ENCODE results near the gene KRT80.

KRT80 gene

DNA sequence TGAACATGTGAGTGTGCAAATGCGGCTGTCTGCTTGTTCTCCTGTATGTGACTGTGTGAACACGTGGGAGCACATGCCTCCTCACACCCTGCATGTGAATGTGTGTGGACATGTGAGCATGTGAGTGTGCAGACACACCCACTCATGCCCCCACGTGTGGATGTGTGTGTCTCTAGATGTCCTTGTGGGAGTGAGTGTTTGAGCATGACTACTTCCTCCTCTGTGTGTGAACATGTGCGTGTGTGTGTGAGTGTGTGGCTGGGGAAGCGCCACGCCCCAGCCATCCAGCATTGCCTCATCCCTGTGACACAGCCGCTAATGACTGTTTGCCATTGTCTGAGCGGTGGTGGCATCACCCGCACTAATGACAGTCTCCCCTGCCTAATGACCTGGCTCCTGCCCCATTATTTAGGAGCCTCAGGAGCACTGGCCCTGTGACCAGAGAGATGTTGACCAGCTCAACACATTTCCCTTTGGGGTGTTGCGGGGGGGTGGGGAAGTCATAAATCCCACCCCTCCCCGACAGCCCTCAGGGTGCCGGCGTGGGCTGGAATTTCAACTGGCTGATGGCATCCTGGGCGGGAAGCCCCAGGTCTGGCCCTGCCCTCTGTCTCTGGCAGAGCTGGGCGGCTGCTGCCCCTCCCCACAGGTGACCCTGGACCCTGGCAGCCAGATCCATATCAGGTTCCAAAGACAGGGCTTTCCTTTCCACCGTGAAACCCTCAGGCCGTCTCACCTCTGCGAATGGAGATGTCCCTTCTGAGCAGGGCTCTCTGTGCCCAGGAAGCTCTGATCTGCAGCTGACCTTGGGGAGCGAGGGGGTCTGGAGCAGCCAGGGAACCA, 11.5 kb upstream of the KRT80 start:
- DNase-seq (ENCODE audit: low read depth) = peak; percentile 67
- no peak overlapping the region for H3K4me3 ChIP-seq (ENCODE audit: control insufficient read depth, low read depth, low read length)
- TF ChIP-seq, protein P1, sequence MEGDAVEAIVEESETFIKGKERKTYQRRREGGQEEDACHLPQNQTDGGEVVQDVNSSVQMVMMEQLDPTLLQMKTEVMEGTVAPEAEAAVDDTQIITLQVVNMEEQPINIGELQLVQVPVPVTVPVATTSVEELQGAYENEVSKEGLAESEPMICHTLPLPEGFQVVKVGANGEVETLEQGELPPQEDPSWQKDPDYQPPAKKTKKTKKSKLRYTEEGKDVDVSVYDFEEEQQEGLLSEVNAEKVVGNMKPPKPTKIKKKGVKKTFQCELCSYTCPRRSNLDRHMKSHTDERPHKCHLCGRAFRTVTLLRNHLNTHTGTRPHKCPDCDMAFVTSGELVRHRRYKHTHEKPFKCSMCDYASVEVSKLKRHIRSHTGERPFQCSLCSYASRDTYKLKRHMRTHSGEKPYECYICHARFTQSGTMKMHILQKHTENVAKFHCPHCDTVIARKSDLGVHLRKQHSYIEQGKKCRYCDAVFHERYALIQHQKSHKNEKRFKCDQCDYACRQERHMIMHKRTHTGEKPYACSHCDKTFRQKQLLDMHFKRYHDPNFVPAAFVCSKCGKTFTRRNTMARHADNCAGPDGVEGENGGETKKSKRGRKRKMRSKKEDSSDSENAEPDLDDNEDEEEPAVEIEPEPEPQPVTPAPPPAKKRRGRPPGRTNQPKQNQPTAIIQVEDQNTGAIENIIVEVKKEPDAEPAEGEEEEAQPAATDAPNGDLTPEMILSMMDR (conservative IDR thresholded peaks at IDR 0.05; ENCODE audit: control insufficient read depth, insufficient read depth, low read depth, low read length) = no peak

DNA sequence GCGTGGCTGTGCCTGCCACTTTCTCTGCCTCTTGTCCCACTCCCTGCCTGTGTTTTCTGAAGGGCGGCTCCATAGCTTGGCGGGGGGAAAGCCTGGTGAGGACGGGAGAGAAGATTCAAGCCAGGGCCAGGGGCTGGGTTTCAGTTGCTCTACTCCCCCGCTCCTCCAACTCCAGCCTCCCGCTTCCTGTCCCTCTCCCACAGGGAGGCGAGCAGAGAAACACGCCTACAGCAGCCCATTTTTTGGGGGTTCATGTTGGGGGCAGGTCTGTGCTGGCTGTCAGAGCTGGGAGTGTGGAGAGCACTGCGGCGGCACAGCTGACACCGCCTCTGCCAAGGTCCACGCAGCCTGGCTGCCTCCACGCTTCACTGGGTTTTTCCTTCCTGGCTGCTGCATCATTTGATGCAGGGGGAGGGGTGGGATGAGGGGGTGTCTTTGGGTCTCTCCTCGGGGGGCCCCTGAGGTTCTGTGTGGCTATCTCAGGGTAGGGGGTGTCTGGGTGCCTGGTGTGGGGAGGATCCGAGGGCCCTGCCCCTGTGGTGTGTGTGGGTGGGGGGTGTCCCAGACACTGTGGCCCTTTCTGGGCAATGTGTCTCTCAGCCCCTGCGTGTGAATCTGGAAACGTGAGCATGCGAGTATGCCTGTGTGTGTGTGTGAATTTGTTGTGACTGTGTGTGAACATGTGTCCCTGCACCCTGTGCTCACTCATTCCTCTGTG, 10.7 kb upstream of the KRT80 start:
- TF ChIP-seq, protein P1 (conservative IDR thresholded peaks at IDR 0.05; ENCODE audit: control insufficient read depth, insufficient read depth, low read depth, low read length) = no peak

DNA sequence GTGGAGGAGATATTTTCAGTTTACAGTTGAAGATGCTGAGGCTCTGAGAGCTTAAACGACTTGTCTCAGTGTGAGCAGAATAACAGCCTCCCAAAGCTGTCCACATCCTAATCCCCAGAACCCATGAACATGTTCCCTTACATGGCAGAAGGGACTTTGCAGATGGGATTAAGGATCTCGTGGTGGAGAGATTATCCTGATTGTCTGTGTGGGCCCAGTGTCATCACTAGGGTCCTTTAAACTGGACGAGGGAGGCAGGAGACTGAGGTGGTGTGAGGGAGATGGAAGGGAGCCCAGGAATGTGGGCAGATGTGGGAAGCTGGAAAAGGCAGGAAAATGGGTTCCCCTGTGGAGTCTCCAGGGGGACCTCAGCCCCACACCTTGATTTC, 9.6 kb upstream of the KRT80 start:
- no peak overlapping the region for H3K4me3 ChIP-seq (ENCODE audit: control insufficient read depth, low read depth, low read length)
- DNase-seq (ENCODE audit: low read depth) = no peak
- TF ChIP-seq, protein P1 (conservative IDR thresholded peaks at IDR 0.05; ENCODE audit: control insufficient read depth, insufficient read depth, low read depth, low read length) = no peak

More for the DNA sequence above, 10.7 kb upstream of the KRT80 start:
- no peak for DNase-seq (ENCODE audit: low read depth)
- H3K4me3 ChIP-seq (ENCODE audit: control insufficient read depth, low read depth, low read length) = no peak overlapping the region

DNA sequence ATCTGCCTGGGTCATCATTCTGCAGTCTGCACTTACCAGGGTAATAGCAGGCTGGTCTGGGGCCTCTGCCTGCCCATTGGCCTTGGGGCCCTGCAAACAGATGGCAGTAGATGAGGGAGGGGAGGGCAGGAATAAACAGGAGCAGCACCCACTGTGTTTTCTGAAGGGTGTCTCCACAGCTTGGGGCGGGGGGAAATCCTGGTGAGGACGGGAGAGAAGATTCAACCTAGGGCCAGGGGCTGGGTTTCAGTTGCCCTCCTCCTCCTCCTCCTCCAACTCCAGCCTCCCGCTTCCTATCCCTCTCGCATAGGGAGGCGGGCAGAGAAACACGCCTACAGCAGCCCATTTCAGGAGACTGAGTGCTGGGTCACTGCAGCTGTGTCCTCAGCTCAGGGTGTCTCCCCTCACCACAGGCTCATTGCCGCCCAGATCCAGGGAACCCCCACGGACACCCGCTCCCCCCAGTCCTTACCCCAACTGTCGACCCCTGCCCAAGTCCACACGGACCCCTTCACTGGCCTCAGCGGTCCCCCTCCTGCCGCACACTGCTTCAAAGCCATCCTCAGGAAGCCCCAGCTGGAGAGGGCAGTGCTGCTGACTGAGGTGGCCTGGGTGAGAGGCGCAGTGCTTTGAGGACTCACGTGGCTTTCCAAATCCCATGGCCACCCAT, 9.1 kb upstream of the KRT80 start:
- no peak for DNase-seq (ENCODE audit: low read depth)
- TF ChIP-seq, protein P1 (conservative IDR thresholded peaks at IDR 0.05; ENCODE audit: control insufficient read depth, insufficient read depth, low read depth, low read length) = no peak
- H3K4me3 ChIP-seq (ENCODE audit: control insufficient read depth, low read depth, low read length) = no peak overlapping the region

DNA sequence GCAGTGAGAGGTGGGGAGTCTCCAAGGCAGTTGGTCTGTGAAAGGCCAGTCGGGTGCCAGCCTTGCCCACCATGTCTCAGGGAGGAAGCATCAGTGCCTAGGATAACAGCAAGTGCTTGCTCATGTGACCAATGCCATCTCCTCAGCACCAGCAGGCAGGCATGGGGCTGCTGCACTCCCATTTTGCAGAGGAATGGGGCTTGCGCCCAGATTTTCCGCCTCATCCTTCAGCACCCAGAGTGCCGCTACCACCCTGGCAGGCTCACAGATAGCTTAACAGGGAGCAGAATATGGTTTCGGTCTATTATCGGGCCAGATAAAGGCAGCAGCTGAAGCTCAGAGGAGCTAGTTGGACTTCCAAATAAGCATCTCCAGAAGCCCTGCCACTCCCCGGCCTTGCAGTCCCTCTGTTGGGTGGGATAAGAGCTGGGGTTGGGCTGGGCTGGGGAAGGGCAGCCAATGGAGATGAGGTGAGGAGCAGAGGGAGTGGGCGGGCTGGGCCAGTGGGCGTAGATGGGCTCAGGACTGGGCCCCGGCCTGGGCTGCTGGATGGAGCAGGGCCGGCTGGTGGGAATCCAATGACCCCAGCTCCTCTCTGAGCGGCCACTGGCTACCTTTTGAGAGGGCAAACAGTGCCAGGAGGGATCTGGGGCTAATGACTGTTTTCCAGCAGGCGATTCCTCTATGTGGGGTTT, 8.4 kb upstream of the KRT80 start:
- H3K4me3 ChIP-seq (ENCODE audit: control insufficient read depth, low read depth, low read length) = no peak overlapping the region
- DNase-seq (ENCODE audit: low read depth) = no peak
- TF ChIP-seq, protein P1 (conservative IDR thresholded peaks at IDR 0.05; ENCODE audit: control insufficient read depth, insufficient read depth, low read depth, low read length) = no peak

DNA sequence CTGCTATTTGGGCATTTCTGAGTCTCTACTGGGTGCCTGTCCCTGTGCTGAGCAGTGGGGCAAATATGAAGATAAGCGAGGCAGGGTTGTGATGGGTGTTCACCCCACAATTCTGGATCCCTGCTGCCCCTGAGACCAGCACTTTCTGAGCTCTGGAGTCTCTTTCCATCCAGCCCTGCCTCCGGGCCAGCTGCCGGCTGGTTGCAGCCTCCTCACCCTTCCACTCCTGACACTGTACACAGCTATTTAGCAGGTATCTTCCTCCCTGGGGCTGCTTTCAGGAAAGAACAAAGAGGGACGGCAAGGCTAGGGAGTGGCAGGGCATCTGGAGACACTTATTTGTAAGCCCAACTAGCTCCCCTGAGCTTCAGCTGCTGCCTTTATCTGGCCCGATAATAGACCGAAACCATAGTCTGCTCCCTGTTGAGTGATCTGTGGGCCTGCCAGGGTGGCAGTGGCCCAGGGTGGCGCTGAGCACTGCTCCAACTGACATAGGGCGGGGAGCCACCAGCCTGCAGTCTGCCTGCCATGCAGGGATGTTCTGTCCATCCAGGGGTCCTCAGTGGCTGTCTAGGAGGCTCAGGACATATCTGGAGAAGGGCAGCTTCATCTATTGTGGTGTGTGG, 7.6 kb upstream of the KRT80 start:
- no peak overlapping the region for H3K4me3 ChIP-seq (ENCODE audit: control insufficient read depth, low read depth, low read length)
- TF ChIP-seq, protein P1 (conservative IDR thresholded peaks at IDR 0.05; ENCODE audit: control insufficient read depth, insufficient read depth, low read depth, low read length) = no peak
- no peak for DNase-seq (ENCODE audit: low read depth)
